Muscle of arm (tissue), 12 donors: ENCODE data around the gene HOPX. TPM values are rescaled to one million over a fixed set of nuclear protein-coding genes. Genes with fewer than 3 reads are reported as not detected.
"Not testable (repeated sequence)": the region's sequence is repeated elsewhere in the genome, so short reads cannot be mapped to it uniquely, and the experiment has no call there.

Source experiments
- DNase-seq: peaks from one replicate; pipeline ENCODE4 v3.0.0-alpha.2; 2013
- polyA plus RNA-seq, 12 donors: library from polyadenylated mRNA; unstranded; fragments of 120-200 nt; gene quantifications; one replicate each; pipeline ENCODE4 v1.2.1, GENCODE V29; 2013; ENCODE audit not compliant: insufficient read length in 12 of 12

HOPX gene
- polyA plus RNA-seq, 12 donors = 16.9 to 39.2 (median 29.5) TPM; not detected in 1

DNA sequence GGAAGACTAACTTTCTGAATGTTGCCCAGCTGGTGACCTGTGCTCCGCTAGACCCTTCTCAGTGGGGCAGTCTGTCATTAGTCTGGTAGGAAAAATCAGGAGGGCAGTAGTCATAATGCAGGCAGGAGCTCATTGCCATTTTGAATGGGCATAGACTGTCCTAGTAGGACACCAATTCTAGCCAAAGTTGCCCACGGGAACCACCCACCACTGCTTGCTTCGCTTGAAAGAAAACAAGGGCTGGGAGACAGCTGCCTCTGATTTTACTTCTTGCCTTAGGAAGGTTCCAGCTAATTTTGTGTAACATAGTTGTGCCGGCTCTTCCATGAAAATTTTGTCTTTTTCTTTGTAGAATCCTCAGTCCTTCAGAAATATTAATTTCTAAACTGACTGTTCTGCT, 23.3 kb downstream of the HOPX start:
- DNase-seq = no peak

DNA sequence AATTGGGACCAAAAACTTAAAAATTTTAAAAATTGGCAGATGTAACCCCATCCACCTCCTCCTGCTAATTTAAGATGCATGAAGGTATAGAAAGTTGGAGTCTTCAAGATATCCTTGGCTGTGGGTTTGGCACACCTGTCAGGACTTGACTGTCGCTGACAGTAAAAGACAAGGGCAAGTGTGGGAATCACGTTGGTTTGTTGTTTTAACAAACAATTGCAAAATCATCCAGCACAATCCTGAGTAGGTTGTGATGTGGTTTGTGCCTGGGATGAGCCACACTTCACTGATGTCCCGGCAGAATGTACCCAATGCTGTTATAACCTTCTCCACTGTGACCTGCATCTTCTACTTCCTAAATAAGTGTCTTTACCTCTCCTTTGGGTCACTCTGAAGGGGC, 24.0 kb downstream of the HOPX start:
- no peak for DNase-seq

DNA sequence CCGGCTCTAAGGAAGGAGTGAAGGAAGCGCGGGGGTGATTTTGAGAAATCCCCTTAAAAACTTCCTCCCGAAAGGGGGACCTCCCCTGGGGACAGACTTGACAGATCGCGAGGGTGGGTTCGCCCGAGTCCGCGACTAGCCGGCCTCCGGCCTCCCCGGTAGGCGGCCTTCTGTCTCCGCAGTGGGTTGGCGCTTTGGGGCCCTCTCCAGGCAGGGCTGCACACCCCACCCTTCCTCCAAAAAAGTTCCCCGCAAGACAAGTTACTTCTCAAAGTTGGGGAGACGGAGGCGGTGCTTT, 24.8 kb downstream of the HOPX start:
- no peak for DNase-seq

DNA sequence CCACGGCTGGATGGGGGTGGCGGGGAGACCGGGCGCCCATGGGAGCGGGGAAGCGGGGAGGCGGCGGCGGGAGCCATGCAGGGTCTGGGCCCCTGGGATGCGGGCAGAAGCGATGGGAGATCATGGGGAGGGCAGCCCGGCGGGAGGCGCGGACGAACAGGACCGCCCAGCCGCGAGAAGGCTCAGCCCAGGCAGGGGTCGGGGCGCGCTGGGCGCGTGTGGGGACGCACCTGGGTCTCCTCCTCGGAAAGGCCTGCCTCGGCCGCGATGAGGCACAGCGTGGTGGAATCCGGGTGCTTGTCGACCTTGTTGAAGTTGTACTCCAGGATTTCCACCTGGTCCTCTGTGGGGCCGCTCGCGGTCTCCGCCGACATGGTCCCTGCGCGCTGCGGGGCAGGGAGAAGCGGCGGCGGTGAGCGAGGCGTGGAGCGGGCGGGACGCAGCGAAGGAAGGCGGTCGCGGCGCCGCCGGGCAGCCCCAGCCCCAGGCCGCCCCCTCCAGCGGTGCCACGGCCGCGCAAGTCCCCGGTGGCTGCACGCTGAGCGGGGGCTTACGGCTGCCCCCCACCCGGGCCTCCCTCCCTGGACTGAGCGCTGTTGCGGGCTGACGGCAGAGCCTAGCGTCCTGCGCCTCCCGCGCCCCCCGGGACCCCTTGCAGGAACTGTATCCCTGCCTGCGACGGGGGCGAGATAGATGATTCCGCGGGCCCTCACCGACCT, 25.3 kb downstream of the HOPX start:
- no peak for DNase-seq

DNA sequence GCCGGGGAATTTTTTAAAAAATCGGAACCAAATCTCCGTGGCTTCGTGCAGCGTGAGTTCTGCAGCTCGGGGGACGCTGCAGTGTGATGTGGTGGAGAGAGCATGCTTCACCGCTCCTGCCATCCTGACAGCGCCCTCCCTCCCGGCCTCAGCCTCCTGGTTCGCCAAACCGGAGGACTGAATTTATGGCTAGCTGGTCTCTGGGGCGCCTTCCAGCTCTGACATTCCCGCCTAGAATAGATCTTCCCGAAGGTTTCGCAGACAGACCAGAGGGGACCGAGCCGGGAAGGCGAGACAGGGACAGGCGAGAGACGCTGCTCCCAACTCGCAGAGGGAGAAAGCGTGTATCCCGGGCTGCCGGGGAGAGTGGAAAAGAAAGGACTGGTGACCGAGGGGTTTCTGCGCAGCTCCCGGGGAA, 25.9 kb downstream of the HOPX start:
- peak; percentile 33 for DNase-seq

- no peak for DNase-seq
Observed at GRCh38 chr4:56654238-56654632, 26.9 kb downstream of the HOPX start.

DNA sequence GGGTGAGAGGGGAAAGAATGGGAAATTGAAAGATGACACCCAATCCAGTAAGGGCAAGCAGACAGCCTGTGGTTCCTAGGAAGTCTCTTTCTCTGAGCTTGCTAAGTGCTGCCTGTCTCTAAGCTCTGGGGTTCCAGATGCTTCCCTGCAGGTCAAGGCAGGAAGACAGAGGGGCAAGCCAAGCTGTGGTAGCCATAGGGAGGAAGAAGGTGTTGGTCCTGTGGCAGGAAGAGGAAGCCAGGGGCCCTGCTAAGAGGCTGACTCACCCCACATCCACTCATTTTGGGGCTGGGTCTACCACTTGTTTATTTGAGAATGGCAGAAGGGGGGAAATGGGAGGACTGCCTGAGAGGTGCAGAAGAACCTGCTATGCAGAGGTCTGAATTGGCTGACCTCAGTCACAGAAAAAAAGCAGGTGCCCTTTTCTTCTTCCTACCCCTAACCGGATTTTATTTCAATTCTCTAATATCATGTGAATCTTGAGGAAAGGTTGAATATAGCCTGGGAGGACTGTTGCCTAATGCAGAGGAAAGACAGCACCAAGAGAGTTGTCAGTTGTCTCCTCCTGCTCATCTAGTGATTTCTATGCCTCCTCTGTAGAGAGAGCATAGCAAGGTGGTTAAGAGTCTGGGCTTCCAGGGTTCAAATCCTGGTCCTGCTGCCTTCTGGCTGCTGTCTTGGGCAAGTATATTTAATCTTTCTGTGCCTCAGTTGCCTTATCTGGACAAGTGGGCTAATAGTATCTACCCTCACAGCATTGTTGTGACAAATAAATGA, 27.4 kb downstream of the HOPX start:
- DNase-seq = no peak

- DNase-seq = no peak
Observed at GRCh38 chr4:56652196-56652595, 28.9 kb downstream of the HOPX start.

- no peak for DNase-seq
Observed at GRCh38 chr4:56651056-56651350, 30.1 kb downstream of the HOPX start.

- no peak for DNase-seq
Observed at GRCh38 chr4:56650262-56651055, 30.6 kb downstream of the HOPX start.

DNA sequence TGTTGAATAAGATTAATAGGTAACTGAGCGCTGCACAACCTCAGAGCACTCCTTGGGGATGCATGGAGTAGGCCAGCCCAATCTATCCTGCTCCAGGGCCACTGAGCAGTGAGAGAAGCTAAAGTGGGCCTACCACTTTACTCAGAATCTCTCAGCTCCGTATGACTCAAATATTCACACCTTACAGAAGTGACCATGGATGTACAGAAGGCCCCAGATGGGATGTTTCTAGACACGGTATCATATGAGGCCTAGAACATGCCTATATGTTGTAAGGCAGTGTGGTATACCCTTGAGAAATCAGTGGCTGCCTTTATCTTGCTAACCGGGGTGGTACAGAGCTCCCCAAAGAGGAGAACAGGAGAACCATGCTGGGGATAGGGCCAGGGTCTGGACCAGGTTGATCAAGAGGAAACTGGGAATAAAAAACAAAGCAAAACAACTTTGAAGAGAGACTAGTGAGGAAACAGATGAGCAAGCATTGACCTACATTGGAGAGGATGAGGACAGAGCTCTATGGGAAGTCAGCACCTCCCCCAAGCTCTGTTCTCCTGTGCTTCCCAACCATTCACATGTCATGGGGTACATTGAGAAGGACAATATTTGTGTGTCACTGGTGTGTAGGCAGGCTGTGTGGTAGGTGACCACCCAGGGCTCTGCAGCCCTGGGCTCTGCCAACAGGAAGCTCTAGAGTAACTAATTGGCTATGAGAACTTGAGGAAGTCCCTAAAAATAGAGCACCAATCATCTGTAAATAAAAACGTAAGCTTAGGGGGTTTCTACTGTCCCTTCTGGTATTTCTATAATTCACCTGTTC, 31.4 kb downstream of the HOPX start:
- DNase-seq = no peak

- no peak for DNase-seq
Observed at GRCh38 chr4:56648824-56649151, 32.3 kb downstream of the HOPX start.

GRCh38 chr4:56648021-56648823, 32.9 kb downstream of the HOPX start:
- peak; percentile 61 for DNase-seq

DNA sequence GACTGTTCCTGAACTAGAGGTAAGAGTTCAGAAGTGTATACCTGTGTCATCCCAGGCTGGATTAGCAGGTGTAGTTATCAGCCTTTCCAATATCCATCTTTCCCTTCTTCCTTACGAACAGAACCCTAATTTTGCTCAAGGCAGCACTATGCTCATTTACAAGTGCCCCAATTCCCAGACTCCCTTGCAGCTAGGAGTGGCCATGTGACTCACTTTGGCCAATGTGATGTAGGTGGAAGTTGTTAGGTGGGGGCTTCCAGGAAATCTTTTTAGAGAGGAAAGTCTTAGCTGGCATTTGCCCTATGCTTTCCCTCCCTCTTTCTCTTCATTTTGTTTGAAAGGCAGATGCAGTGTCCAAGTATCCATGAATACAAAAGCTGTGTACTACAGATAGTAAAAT, 34.8 kb downstream of the HOPX start:
- DNase-seq = no peak

DNA sequence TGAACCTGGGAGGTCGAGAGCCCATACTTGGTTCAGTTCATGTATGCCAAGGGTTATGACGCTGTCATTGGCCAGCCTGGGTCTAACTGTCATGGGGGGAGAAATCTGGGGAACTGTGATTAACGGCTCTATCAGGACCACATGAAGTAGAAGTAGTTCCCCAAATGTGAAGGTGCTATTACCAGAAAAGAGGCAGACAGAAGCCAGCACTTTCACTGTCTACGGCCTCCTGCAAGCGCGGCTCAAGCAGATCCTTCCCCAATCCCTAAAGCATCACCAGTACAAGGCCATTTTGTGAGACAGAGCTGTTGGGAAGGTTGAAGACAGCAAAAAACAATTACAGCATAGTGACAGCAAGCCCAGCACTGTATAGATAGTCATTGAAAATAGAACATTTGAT, 37.5 kb downstream of the HOPX start:
- DNase-seq = no peak

GRCh38 chr4:56641494-56642051, 39.5 kb downstream of the HOPX start:
- DNase-seq = no peak

- DNase-seq = no peak
Observed at GRCh38 chr4:56640621-56641493, 40.2 kb downstream of the HOPX start.

- no peak for DNase-seq
Observed at GRCh38 chr4:56637791-56638190, 43.3 kb downstream of the HOPX start.

GRCh38 chr4:56637154-56637553, 43.9 kb downstream of the HOPX start:
- no peak for DNase-seq

DNA sequence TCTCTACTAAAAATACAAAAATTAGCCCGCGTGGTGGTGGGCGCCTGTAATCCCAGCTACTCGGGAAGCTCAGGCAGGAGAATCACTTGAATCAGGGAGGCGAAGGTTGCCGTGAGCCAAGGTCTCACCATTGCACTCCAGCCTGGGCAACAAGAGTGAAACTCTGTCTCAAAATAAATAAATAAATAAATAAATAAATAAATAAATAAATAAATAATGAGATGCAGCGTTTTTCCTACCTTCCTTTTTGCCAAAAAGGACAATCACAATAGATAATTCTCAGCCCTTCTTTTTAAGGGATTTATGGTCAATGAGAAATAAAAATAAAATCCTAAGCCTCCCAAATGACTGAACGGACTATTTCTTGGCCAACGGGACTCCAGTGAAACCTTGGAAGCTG, 46.1 kb downstream of the HOPX start:
- not testable (repeated sequence) for DNase-seq
